ENCODE results near the gene UCK1.

UCK1 gene

GRCh38 chr9:131530920-131531832, at the start of gene UCK1:
UCK1 (minus strand) TSS chr9:131531263; CDS start chr9:131531174, 89 bp downstream.
- Histone ChIP-seq H4K20me1 (ENCODE audit: low read depth, low read length) (no peaks in the 10 kb centered on the region), H3K9me2 (replicated peaks; ENCODE audit: insufficient read depth, low read length) (no peaks in the 10 kb centered on the region), H3K9ac (ENCODE audit: low read length) (peak within 1 kb of the TSS; percentile 95), H3K4me2 (ENCODE audit: low read depth, low read length, poor library complexity, severe bottlenecking) (peak within 1 kb of the TSS; percentile 82), H2AFZ (ENCODE audit: low read depth, low read length, severe bottlenecking) (peak within 1 kb of the TSS; percentile 96), H3K27ac (ENCODE audit: low read depth, low read length) (peak within 1 kb of the TSS; percentile 49), H3K9me3 (ENCODE audit: insufficient read depth, low read length) (no peaks in the 10 kb centered on the region), H3K27me3 (ENCODE audit: low read length) (no peaks in the 10 kb centered on the region), H3K4me3 (ENCODE audit: insufficient read depth, low read length, poor library complexity, severe bottlenecking) (peak within 1 kb of the TSS; percentile 74), H3F3A (ENCODE audit: insufficient read depth) (no peaks in the 10 kb centered on the region), H3K36me3 (ENCODE audit: low read length) (no peaks in the 10 kb centered on the region), H3K79me2 (ENCODE audit: insufficient read depth, low read length) (peaks cover 11% of the 10 kb centered on the region)
- TF ChIP-seq, protein P1, sequence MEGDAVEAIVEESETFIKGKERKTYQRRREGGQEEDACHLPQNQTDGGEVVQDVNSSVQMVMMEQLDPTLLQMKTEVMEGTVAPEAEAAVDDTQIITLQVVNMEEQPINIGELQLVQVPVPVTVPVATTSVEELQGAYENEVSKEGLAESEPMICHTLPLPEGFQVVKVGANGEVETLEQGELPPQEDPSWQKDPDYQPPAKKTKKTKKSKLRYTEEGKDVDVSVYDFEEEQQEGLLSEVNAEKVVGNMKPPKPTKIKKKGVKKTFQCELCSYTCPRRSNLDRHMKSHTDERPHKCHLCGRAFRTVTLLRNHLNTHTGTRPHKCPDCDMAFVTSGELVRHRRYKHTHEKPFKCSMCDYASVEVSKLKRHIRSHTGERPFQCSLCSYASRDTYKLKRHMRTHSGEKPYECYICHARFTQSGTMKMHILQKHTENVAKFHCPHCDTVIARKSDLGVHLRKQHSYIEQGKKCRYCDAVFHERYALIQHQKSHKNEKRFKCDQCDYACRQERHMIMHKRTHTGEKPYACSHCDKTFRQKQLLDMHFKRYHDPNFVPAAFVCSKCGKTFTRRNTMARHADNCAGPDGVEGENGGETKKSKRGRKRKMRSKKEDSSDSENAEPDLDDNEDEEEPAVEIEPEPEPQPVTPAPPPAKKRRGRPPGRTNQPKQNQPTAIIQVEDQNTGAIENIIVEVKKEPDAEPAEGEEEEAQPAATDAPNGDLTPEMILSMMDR (IDR thresholded peaks at IDR 0.05; ENCODE audit: insufficient read depth, low read length, poor library complexity, severe bottlenecking) = no peak
- TF ChIP-seq EZH2phosphoT487 (conservative IDR thresholded peaks at IDR 0.05; ENCODE audit: low read length) = no peak

DNA sequence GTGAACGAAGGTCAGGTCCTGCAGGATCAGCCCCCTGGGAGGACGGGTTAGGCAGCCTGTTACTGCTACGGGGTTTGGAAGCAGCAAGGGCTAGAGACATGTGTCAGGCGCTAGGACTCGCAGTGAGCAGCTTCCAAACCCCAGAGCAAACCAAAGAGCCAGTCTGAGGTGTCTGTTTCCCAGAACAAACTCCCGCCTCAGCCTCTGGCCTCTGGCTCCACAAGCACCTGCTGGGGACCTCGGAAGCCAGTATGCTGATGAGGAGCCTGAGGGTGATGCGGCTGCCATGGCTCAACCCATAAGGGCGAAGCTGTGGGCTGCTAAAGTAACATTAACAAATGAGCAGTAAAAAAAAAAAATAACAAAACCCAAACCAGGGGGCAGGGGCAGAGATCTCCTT, 49.3 kb upstream of the UCK1 start:
- Histone ChIP-seq H3K27ac (ENCODE audit: low read depth, low read length) (no peak overlapping the region), H3K4me3 (ENCODE audit: insufficient read depth, low read length, poor library complexity, severe bottlenecking) (no peak overlapping the region), H3K36me3 (ENCODE audit: low read length) (no peaks in the 10 kb centered on the region), H2AFZ (ENCODE audit: low read depth, low read length, severe bottlenecking) (no peak overlapping the region), H3K79me2 (ENCODE audit: insufficient read depth, low read length) (no peaks in the 10 kb centered on the region), H3K9me2 (replicated peaks; ENCODE audit: insufficient read depth, low read length) (no peaks in the 10 kb centered on the region), H3K9me3 (ENCODE audit: insufficient read depth, low read length) (no peaks in the 10 kb centered on the region), H3F3A (ENCODE audit: insufficient read depth) (no peaks in the 10 kb centered on the region), H3K27me3 (ENCODE audit: low read length) (no peaks in the 10 kb centered on the region), H3K4me2 (ENCODE audit: low read depth, low read length, poor library complexity, severe bottlenecking) (no peak overlapping the region), H3K9ac (ENCODE audit: low read length) (no peak overlapping the region), H4K20me1 (ENCODE audit: low read depth, low read length) (no peaks in the 10 kb centered on the region)
- TF ChIP-seq, protein P1 (IDR thresholded peaks at IDR 0.05; ENCODE audit: insufficient read depth, low read length, poor library complexity, severe bottlenecking) = no peak
- no peak for TF ChIP-seq EZH2phosphoT487 (conservative IDR thresholded peaks at IDR 0.05; ENCODE audit: low read length)

- H3F3A ChIP-seq (ENCODE audit: insufficient read depth) = no peaks in the 10 kb centered on the region
- H3K79me2 ChIP-seq (ENCODE audit: insufficient read depth, low read length) = no peaks in the 10 kb centered on the region
- no peak overlapping the region for H3K9ac ChIP-seq (ENCODE audit: low read length)
- no peaks in the 10 kb centered on the region for H3K27me3 ChIP-seq (ENCODE audit: low read length)
- no peaks in the 10 kb centered on the region for H3K9me3 ChIP-seq (ENCODE audit: insufficient read depth, low read length)
- H3K9me2 ChIP-seq (replicated peaks; ENCODE audit: insufficient read depth, low read length) = no peaks in the 10 kb centered on the region
- H3K4me2 ChIP-seq (ENCODE audit: low read depth, low read length, poor library complexity, severe bottlenecking) = no peak overlapping the region
- H3K27ac ChIP-seq (ENCODE audit: low read depth, low read length) = no peak overlapping the region
- H4K20me1 ChIP-seq (ENCODE audit: low read depth, low read length) = no peaks in the 10 kb centered on the region
- H3K4me3 ChIP-seq (ENCODE audit: insufficient read depth, low read length, poor library complexity, severe bottlenecking) = no peak overlapping the region
- no peak overlapping the region for H2AFZ ChIP-seq (ENCODE audit: low read depth, low read length, severe bottlenecking)
- TF ChIP-seq, protein P1 (IDR thresholded peaks at IDR 0.05; ENCODE audit: insufficient read depth, low read length, poor library complexity, severe bottlenecking) = no peak
- TF ChIP-seq EZH2phosphoT487 (conservative IDR thresholded peaks at IDR 0.05; ENCODE audit: low read length) = no peak
- H3K36me3 ChIP-seq (ENCODE audit: low read length) = no peaks in the 10 kb centered on the region
Observed at GRCh38 chr9:131579789-131580211, 48.7 kb upstream of the UCK1 start.
